Stimulated activated CD8-positive, alpha-beta memory T cell treated with anti-CD3 and anti-CD28 coated beads, Interleukin-15, amount 100 ng/mL, for 4 hours (primary cell): Measurements from ENCODE around the gene HTRA3.

ENCODE experiments used
- DNase-seq, 2 donors: peaks; one replicate each; pipeline ENCODE4 v3.0.0-alpha.2; 2020; ENCODE audit warnings: low read depth in 2 of 2

Gene HTRA3

DNA sequence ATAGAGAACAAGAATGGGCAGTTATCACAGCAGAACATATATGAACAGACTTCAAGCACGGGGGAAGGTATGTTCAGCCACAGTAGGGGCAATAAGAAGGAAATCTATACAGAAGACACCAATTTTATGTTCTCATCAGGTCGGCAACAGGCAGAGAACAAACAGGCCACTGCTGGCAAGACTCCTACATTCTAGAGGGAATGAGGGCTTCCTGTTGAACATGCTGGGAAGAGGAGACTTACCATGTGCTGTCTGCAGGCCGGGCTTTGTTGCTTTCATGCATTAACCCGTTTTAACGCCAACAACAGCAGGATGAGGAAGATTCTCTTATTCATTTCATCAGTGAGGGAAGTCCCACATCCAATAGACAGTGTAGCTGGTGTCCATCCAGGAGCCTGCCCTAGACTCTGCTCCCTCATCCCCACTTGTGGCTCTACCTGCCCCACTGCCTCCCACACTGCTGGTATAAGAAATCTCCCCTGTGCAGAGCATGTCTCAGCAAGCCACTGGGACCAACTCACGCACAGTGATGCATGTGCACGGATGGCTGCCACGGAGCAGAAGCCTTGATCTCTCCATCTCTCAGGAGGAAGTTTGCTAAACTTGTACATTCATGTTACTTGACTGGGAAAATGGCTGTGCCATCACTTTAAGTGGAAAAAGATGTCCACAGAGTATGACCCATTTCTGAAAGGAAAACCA is 86.5 kb downstream of the HTRA3 start:
- DNase-seq: no peak
